Measurements from ENCODE around the gene CRTC2. TPM values are rescaled to one million over a fixed set of nuclear protein-coding genes. Genes with fewer than 3 reads are reported as not detected.
A peak's percentile ranks its signal among the peaks of the same experiment; 100 is the strongest.

Gene CRTC2
- total RNA-seq, 1 experiment from 2014 or later = 45.7 TPM

GRCh38 chr1:153922076-153922971 is 36.1 kb downstream of the CRTC2 start:
- Mint-ChIP-seq H3K4me1 (peaks cover 24% of the 10 kb centered on the region in 2 experiments), H3K27ac (peak overlapping the region; percentile 93 to 98 (median 94)), H3K27me3 (ENCODE audit: low read depth) (no peaks in the 10 kb centered on the region), H3K4me3 (peak overlapping the region; percentile 89 to 94), H3K9me3 (no peaks in the 10 kb centered on the region), H3K36me3 (ENCODE audit: insufficient read depth in 1 of 3, low read depth in 3 of 3) (peaks cover 1 to 5% (median 4%) of the 10 kb centered on the region in 3 experiments; a peak in 3 of 7 replicates)
- WGBS (ENCODE audit: extremely low coverage, insufficient read length, low lambda C conversion rate) = no CpG with 5 or more reads among the region's 86 CpGs
- H3K27me3 ChIP-seq (ENCODE audit: insufficient read depth, low read length) = no peaks in the 10 kb centered on the region
- H2BK15ac ChIP-seq (ENCODE audit: low read depth, low read length) = no peak overlapping the region
- H3K4me1 ChIP-seq (ENCODE audit: insufficient read depth, low read length) = no peaks in the 10 kb centered on the region; the same call in 1 of the 2 replicates
- DNase-seq = no peak
- peaks cover 33% of the 10 kb centered on the region; the same call in 1 of the 2 replicates for H3K79me2 ChIP-seq (ENCODE audit: insufficient read depth, low read length)
- H3K56ac ChIP-seq (ENCODE audit: insufficient read length, low read depth, low read length) = no peak overlapping the region
- no peak overlapping the region for H2BK12ac ChIP-seq (ENCODE audit: insufficient read length, low read depth, low read length)
- peak overlapping the region; percentile 59 for H2BK5ac ChIP-seq (ENCODE audit: insufficient read length, low read length)
- H4K8ac ChIP-seq (replicated peaks; ENCODE audit: insufficient read length, low read depth, low read length) = no peak overlapping the region
- H3K14ac ChIP-seq (ENCODE audit: insufficient read depth, low read length) = peak overlapping the region; percentile 93
- H3K9me3 ChIP-seq (ENCODE audit: control insufficient read depth, low read depth, low read length) = no peaks in the 10 kb centered on the region
- H2AFZ ChIP-seq (ENCODE audit: low read length) = no peak overlapping the region
- no peak overlapping the region for H2BK120ac ChIP-seq (ENCODE audit: low read depth, low read length, poor library complexity, severe bottlenecking)
- peak; percentile 39; the same call in 2 of the 3 replicates for TF ChIP-seq CTCF (conservative IDR thresholded peaks at IDR 0.05)
- no peaks in the 10 kb centered on the region for H3K79me1 ChIP-seq (ENCODE audit: insufficient read depth, low read depth, low read length, poor library complexity, severe bottlenecking)
- H4K5ac ChIP-seq (ENCODE audit: insufficient read length, low read depth, low read length) = no peak overlapping the region
- peaks cover 14% of the 10 kb centered on the region for H3K23me2 ChIP-seq (ENCODE audit: insufficient read length, low read depth, low read length, poor library complexity, severe bottlenecking)
- no peak overlapping the region for H4K91ac ChIP-seq (ENCODE audit: insufficient read length, low read depth, low read length)
- H3K23ac ChIP-seq (ENCODE audit: insufficient read length, low read depth, low read length) = no peak overlapping the region
- peaks cover 4% of the 10 kb centered on the region for H4K20me1 ChIP-seq (ENCODE audit: control insufficient read depth, insufficient read depth, insufficient read length)
- peak overlapping the region; percentile 96 for H3K18ac ChIP-seq (ENCODE audit: insufficient read length, low read depth, low read length)
- H3K27ac ChIP-seq (ENCODE audit: insufficient read length, low read depth, low read length) = peak overlapping the region; percentile 53
- no peak overlapping the region for H2BK20ac ChIP-seq (ENCODE audit: low read depth, low read length, poor library complexity, severe bottlenecking)
- H2AK5ac ChIP-seq (ENCODE audit: insufficient read length, low read length) = no peak overlapping the region
- H3K4ac ChIP-seq (ENCODE audit: low read depth, low read length) = no peak overlapping the region
- H3T11ph ChIP-seq (ENCODE audit: low read length) = no peak overlapping the region
- H3K9ac ChIP-seq (ENCODE audit: extremely low read depth, insufficient read length, low read length) = peak overlapping the region; percentile 88
- peak overlapping the region; percentile 99 for H3K4me2 ChIP-seq (ENCODE audit: insufficient read depth, insufficient read length, low read length)
